Karpas-422 (cell line): ENCODE measurements around the gene MED23. TPM values are rescaled to one million over a fixed set of nuclear protein-coding genes. Genes with fewer than 3 reads are reported as not detected.

Experiments used
- DNase-seq: peaks from one replicate; pipeline ENCODE4 v3.0.0-alpha.2; 2015
- H2AFZ ChIP-seq: fragments of 200-600 bp; sonication (generic); 2 replicates; pipeline ENCODE4 v1.6.1; 2014; ENCODE audit warnings: antibody characterized with exemption, low read length, mixed read lengths
- H3K27ac ChIP-seq: fragments of 200-600 bp; sonication (generic); 2 replicates; pipeline ENCODE4 v1.5.1; 2014; ENCODE audit warnings: mild to moderate bottlenecking, low read length, moderate library complexity
- H3K27me3 ChIP-seq: fragments of 200-600 bp; sonication (generic); 2 replicates; pipeline ENCODE4 v1.6.1; 2014; ENCODE audit warnings: low read length, mixed read lengths
- H3K36me3 ChIP-seq: fragments of 200-600 bp; sonication (generic); 2 replicates; pipeline ENCODE4 v1.6.1; 2014; ENCODE audit warnings: low read length, mixed read lengths; ENCODE audit not compliant: insufficient read depth
- H3K4me1 ChIP-seq: fragments of 200-600 bp; sonication (generic); 2 replicates; pipeline ENCODE4 v1.6.1; 2014; ENCODE audit warnings: mild to moderate bottlenecking, low read length, mixed read lengths
- H3K4me2 ChIP-seq: fragments of 200-600 bp; sonication (generic); 2 replicates; pipeline ENCODE4 v1.6.1; 2014; ENCODE audit warnings: low read length, low read depth, mild to moderate bottlenecking; ENCODE audit not compliant: poor library complexity, severe bottlenecking
- H3K4me3 ChIP-seq: fragments of 200-600 bp; sonication (generic); 2 replicates; pipeline ENCODE4 v1.5.1; 2014; ENCODE audit warnings: mild to moderate bottlenecking, antibody characterized with exemption, low read length, mixed read lengths
- H3K79me2 ChIP-seq: fragments of 200-600 bp; sonication (generic); 2 replicates; pipeline ENCODE4 v1.6.1; 2014; ENCODE audit warnings: mild to moderate bottlenecking, low read length, mixed read lengths
- H3K9ac ChIP-seq: fragments of 200-600 bp; sonication (generic); 2 replicates; pipeline ENCODE4 v1.6.0; 2014; ENCODE audit warnings: low read length
- H3K9me2 ChIP-seq: fragments of 200-600 bp; sonication (generic), shearing (Covaris generic); replicated peaks from 2 replicates; pipeline ENCODE4 v1.6.0; 2014; ENCODE audit warnings: mild to moderate bottlenecking, low read length, moderate library complexity; ENCODE audit not compliant: insufficient read depth
- H3K9me3 ChIP-seq: fragments of 300-700, 200-600 bp; sonication (generic); 2 replicates; pipeline ENCODE4 v1.6.1; 2014; ENCODE audit warnings: low read length, mixed read lengths
- H4K20me1 ChIP-seq: fragments of 200-600 bp; sonication (generic); 2 replicates; pipeline ENCODE4 v1.6.1; 2014; ENCODE audit warnings: mild to moderate bottlenecking, antibody characterized with exemption, low read length, low read depth; ENCODE audit not compliant: insufficient read depth
- total RNA-seq: library from RNA; depleted of rRNA; stranded (reverse); fragments of >200 nt; shearing (Covaris generic); gene quantifications from 2 replicates; pipeline ENCODE4 v1.2.3, GENCODE V29; 2014; ENCODE audit warnings: low replicate concordance

The MED23 gene
- total RNA-seq, 1 experiment from 2014 or later, result 67.0 TPM

- Histone ChIP-seq H3K27ac (no peak overlapping the region), H3K36me3 (no peaks in the 10 kb centered on the region), H3K27me3 (no peaks in the 10 kb centered on the region), H3K9me3 (no peaks in the 10 kb centered on the region), H3K9ac (no peak overlapping the region), H3K79me2 (no peaks in the 10 kb centered on the region), H3K4me1 (no peaks in the 10 kb centered on the region), H3K9me2 (no peaks in the 10 kb centered on the region), H4K20me1 (no peaks in the 10 kb centered on the region), H3K4me2 (no peak overlapping the region), H2AFZ (no peak overlapping the region), H3K4me3 (no peak overlapping the region)
- DNase-seq, result no peak
Observed at GRCh38 chr6:131656667-131657066, 28.6 kb upstream of the MED23 start.

DNA sequence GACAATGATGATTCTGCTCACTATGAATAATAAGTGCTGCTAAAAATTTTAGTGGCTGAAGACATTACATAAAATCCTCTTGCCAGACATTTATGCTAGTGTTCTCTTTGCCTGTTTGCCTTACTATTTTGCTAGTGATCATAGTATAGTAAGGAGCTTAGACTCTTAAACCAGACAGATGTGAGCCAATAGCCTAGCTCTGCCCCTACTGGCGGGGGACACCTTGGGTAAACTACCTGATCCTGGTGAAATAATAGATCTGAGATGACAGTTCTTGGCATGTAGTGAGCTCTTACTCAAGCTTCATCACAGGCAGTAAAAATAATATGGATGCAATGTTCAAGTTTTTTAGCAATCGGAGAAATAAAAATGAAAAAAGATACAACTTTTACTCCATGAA, 27.9 kb upstream of the MED23 start:
- Histone ChIP-seq H3K4me2 (no peak overlapping the region), H3K27ac (no peak overlapping the region), H3K36me3 (no peaks in the 10 kb centered on the region), H2AFZ (no peak overlapping the region), H3K79me2 (no peaks in the 10 kb centered on the region), H3K4me3 (no peak overlapping the region), H3K27me3 (no peaks in the 10 kb centered on the region), H3K9me3 (no peaks in the 10 kb centered on the region), H3K9ac (no peak overlapping the region), H4K20me1 (no peaks in the 10 kb centered on the region), H3K4me1 (no peaks in the 10 kb centered on the region), H3K9me2 (no peaks in the 10 kb centered on the region)
- DNase-seq, result no peak

- no peak overlapping the region for H3K4me3 ChIP-seq
- no peak overlapping the region for H2AFZ ChIP-seq
- no peaks in the 10 kb centered on the region for H3K4me1 ChIP-seq
- H4K20me1 ChIP-seq, result no peaks in the 10 kb centered on the region
- no peaks in the 10 kb centered on the region for H3K79me2 ChIP-seq
- no peak for DNase-seq
- H3K27ac ChIP-seq, result no peak overlapping the region
- H3K9me2 ChIP-seq, result no peaks in the 10 kb centered on the region
- H3K4me2 ChIP-seq, result no peak overlapping the region
- no peak overlapping the region for H3K9ac ChIP-seq
- no peaks in the 10 kb centered on the region for H3K36me3 ChIP-seq
- no peaks in the 10 kb centered on the region for H3K9me3 ChIP-seq
- no peaks in the 10 kb centered on the region for H3K27me3 ChIP-seq
Observed at GRCh38 chr6:131655387-131655786, 27.3 kb upstream of the MED23 start.

DNA sequence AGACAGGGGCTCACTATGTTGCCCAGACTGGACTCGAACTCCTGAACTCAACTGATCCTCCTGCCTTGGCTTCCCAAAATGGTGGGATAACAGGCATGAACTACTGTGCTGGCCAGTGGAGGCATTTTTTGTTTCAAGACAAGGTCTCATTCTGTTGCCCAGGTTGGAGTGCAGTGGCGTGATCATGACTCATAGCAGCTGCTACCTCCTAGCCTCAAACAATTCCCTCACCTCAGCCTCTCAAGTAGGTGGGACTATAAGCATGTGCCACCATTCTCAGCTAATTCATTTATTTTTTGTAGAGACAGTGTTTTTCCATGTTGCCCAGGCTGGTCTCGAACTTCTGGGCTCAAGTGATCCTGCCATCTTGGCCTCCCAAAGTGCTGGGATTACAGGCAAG, 26.3 kb upstream of the MED23 start:
- Histone ChIP-seq H3K27me3 (no peaks in the 10 kb centered on the region), H3K79me2 (no peaks in the 10 kb centered on the region), H3K9me2 (no peaks in the 10 kb centered on the region), H4K20me1 (no peaks in the 10 kb centered on the region), H3K4me2 (no peak overlapping the region), H3K9me3 (no peaks in the 10 kb centered on the region), H2AFZ (no peak overlapping the region), H3K9ac (no peak overlapping the region), H3K4me3 (no peak overlapping the region), H3K4me1 (no peaks in the 10 kb centered on the region), H3K36me3 (no peaks in the 10 kb centered on the region), H3K27ac (no peak overlapping the region)
- no peak for DNase-seq

GRCh38 chr6:131652472-131652871, 24.4 kb upstream of the MED23 start:
- Histone ChIP-seq H2AFZ (no peak overlapping the region), H3K9me3 (no peaks in the 10 kb centered on the region), H3K4me3 (no peak overlapping the region), H3K4me1 (no peaks in the 10 kb centered on the region), H4K20me1 (no peaks in the 10 kb centered on the region), H3K4me2 (no peak overlapping the region), H3K79me2 (no peaks in the 10 kb centered on the region), H3K27ac (no peak overlapping the region), H3K9ac (no peak overlapping the region), H3K27me3 (no peaks in the 10 kb centered on the region), H3K36me3 (no peaks in the 10 kb centered on the region), H3K9me2 (no peaks in the 10 kb centered on the region)
- DNase-seq, result no peak

- H4K20me1 ChIP-seq, result no peaks in the 10 kb centered on the region
- H3K9me2 ChIP-seq, result no peaks in the 10 kb centered on the region
- no peaks in the 10 kb centered on the region for H3K27me3 ChIP-seq
- no peaks in the 10 kb centered on the region for H3K9me3 ChIP-seq
- H3K27ac ChIP-seq, result no peak overlapping the region
- H3K36me3 ChIP-seq, result no peaks in the 10 kb centered on the region
- no peak for DNase-seq
- no peaks in the 10 kb centered on the region for H3K79me2 ChIP-seq
- no peaks in the 10 kb centered on the region for H3K4me1 ChIP-seq
- H3K4me3 ChIP-seq, result no peak overlapping the region
- H3K4me2 ChIP-seq, result no peak overlapping the region
- no peak overlapping the region for H2AFZ ChIP-seq
- H3K9ac ChIP-seq, result no peak overlapping the region
Observed at GRCh38 chr6:131651782-131652181, 23.7 kb upstream of the MED23 start.

DNA sequence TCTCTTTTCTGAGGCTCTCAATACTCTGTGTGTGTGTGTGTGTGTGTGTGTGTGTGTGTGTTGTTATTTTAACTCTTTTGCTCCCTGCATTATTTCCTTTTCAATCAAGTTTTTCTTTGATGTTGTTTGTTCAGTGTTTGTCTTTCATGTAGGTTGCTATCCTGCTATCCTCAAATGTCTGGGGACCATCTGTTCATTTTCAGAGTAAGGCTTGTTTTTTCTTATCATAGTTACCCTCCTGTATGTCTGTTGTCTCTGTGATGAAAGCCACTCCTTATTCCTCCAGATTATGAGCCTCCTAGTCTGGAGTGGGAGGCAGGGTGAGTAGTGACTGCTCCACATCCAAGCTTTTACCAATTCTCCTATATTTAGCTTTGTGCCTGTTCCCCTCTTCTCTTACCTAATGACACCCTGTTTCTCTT, 18.2 kb upstream of the MED23 start:
- H3K9me3 ChIP-seq, result no peaks in the 10 kb centered on the region
- H3K4me1 ChIP-seq, result no peaks in the 10 kb centered on the region
- DNase-seq, result no peak
- H3K27ac ChIP-seq, result no peak overlapping the region
- H2AFZ ChIP-seq, result no peak overlapping the region
- H3K79me2 ChIP-seq, result no peaks in the 10 kb centered on the region
- H4K20me1 ChIP-seq, result no peaks in the 10 kb centered on the region
- H3K36me3 ChIP-seq, result no peaks in the 10 kb centered on the region
- H3K4me2 ChIP-seq, result no peak overlapping the region
- H3K9ac ChIP-seq, result no peak overlapping the region
- no peak overlapping the region for H3K4me3 ChIP-seq
- no peaks in the 10 kb centered on the region for H3K9me2 ChIP-seq
- H3K27me3 ChIP-seq, result no peaks in the 10 kb centered on the region

- no peaks in the 10 kb centered on the region for H4K20me1 ChIP-seq
- H3K79me2 ChIP-seq, result no peaks in the 10 kb centered on the region
- no peak overlapping the region for H2AFZ ChIP-seq
- no peaks in the 10 kb centered on the region for H3K9me2 ChIP-seq
- H3K9me3 ChIP-seq, result no peaks in the 10 kb centered on the region
- H3K4me1 ChIP-seq, result no peaks in the 10 kb centered on the region
- H3K27ac ChIP-seq, result no peak overlapping the region
- no peak overlapping the region for H3K4me2 ChIP-seq
- DNase-seq, result no peak
- H3K9ac ChIP-seq, result no peak overlapping the region
- H3K4me3 ChIP-seq, result no peak overlapping the region
- H3K27me3 ChIP-seq, result no peaks in the 10 kb centered on the region
- no peaks in the 10 kb centered on the region for H3K36me3 ChIP-seq
Observed at GRCh38 chr6:131645846-131646245, 17.8 kb upstream of the MED23 start.

GRCh38 chr6:131644921-131645320, 16.9 kb upstream of the MED23 start:
- H3K9ac ChIP-seq, result no peak overlapping the region
- no peaks in the 10 kb centered on the region for H3K79me2 ChIP-seq
- no peaks in the 10 kb centered on the region for H3K36me3 ChIP-seq
- H3K27me3 ChIP-seq, result no peaks in the 10 kb centered on the region
- H3K9me3 ChIP-seq, result no peaks in the 10 kb centered on the region
- DNase-seq, result no peak
- H4K20me1 ChIP-seq, result no peaks in the 10 kb centered on the region
- no peak overlapping the region for H3K4me3 ChIP-seq
- H2AFZ ChIP-seq, result no peak overlapping the region
- no peak overlapping the region for H3K27ac ChIP-seq
- H3K4me1 ChIP-seq, result no peaks in the 10 kb centered on the region
- H3K9me2 ChIP-seq, result no peaks in the 10 kb centered on the region
- H3K4me2 ChIP-seq, result no peak overlapping the region
